ENCODE data around the gene KRTAP10-4. TPM values are rescaled to one million over a fixed set of nuclear protein-coding genes. Genes with fewer than 3 reads are reported as not detected.
"Not testable (repeated sequence)": the region's sequence is repeated elsewhere in the genome, so short reads cannot be mapped to it uniquely, and the experiment has no call there.

KRTAP10-4 gene
- polyA plus RNA-seq, 2 of the 4 experiments (the other 2 are of a cell fraction) = not detected

DNA sequence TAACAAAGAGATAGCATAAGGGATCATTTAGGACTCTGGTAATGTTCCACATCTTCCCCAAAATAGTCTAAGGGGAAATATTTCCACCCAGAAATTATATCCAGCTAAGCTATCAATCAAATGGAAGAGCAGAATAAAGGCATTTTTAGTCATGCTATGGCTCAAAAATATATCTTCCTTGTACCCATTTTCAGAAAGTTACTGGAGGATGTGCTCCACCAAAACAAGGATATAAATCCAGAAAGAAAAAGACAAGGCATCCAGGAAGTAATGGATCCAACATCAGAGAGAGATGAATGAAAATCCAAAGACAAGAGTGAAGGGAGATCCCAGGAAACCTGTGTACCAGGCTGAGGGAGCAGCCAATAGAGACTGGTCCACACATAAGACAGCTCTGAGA, 35.7 kb downstream of the KRTAP10-4 start:
- DNase-seq (ENCODE audit: low read depth in 1 of 2, low spot score in 1 of 2) (no peak), FAIRE-seq (no peak), ATAC-seq (no peak)
- H3K27ac ChIP-seq = no peak overlapping the region
- no peaks in the 10 kb centered on the region for H3K4me1 ChIP-seq
- ChIA-PET CTCF (no interaction called here), POLR2A (no interaction called here)
- TF ChIP-seq ZSCAN20 (CRISPR knock-in tag; IDR thresholded peaks at IDR 0.05) (no peak), HEYL (CRISPR knock-in tag; IDR thresholded peaks at IDR 0.05) (no peak), JUN (IDR thresholded peaks at IDR 0.05) (no peak), CHD4 (IDR thresholded peaks at IDR 0.05; ENCODE audit: borderline replicate concordance) (no peak), CBX8 (IDR thresholded peaks at IDR 0.05) (no peak), NPAS2 (CRISPR knock-in tag; IDR thresholded peaks at IDR 0.05; ENCODE audit: borderline replicate concordance) (no peak), ESRRA (IDR thresholded peaks at IDR 0.05; ENCODE audit: borderline replicate concordance, low read length) (no peak)
- TF ChIP-seq, protein P1, sequence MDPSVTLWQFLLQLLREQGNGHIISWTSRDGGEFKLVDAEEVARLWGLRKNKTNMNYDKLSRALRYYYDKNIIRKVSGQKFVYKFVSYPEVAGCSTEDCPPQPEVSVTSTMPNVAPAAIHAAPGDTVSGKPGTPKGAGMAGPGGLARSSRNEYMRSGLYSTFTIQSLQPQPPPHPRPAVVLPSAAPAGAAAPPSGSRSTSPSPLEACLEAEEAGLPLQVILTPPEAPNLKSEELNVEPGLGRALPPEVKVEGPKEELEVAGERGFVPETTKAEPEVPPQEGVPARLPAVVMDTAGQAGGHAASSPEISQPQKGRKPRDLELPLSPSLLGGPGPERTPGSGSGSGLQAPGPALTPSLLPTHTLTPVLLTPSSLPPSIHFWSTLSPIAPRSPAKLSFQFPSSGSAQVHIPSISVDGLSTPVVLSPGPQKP (IDR thresholded peaks at IDR 0.05; ENCODE audit: low read depth, low read length) = no peak
- TF ChIP-seq, protein P2, sequence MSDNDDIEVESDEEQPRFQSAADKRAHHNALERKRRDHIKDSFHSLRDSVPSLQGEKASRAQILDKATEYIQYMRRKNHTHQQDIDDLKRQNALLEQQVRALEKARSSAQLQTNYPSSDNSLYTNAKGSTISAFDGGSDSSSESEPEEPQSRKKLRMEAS (IDR thresholded peaks at IDR 0.05) = no peak
- H3K9me3 ChIP-seq = peaks cover 5% of the 10 kb centered on the region; the same call in 1 of the 3 replicates
- H3K4me3 ChIP-seq = no peak overlapping the region
- H3K4me2 ChIP-seq = no peak overlapping the region

DNA sequence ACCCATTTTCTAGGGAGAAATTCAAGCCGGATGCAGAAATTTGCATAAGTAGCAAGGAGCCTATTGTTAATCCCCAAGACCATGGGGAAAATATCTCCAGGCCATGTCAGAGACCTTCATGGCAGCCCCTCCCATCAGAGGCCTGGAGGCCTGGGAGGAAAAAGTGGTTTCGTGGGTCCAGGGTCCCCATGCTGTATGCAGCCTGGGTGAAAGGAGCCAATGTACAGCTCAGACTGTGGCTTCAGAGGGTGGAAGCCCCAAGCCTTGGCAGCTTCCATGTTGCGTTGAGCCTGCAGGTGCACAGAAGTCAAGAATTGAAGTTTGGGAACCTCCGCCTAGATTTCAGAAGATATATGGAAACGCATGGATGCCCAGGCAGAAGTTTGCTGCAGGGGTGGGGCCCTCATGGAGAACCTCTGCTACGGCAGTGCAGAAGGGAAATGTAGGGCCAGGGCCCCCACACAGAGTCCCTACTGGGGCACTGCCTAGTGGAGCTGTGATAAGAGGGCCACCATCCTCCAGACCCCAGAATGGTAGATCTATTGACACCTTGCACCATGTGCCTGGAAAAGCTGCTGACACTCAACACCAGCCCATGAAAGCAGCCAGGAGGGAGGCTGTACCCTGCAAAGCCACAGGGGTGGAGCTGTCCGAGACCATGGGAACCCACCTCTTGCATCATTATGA, 36.8 kb downstream of the KRTAP10-4 start:
- CTCF ChIA-PET = not testable (repeated sequence)

DNA sequence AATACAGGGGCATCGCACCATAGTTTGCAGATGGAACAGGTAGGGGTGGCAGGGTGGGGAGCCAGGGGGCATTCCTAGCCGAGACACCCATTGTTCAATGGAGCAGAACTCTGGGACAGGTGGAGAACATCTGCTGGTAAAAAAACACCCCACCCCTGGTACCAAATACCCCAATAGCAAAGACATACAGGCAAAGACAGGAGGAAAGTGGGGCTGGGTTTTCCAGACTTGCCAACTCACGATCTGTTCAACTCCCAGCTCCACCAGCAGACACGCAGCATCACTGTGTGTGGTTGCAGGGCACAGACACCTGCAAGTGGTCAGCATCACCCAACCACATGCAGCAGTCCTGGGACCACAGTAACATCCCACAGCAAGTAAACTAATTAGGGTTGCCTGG, 38.0 kb downstream of the KRTAP10-4 start:
- TF ChIP-seq ZSCAN20 (CRISPR knock-in tag; IDR thresholded peaks at IDR 0.05) = no peak
- H3K27ac ChIP-seq = no peak overlapping the region
- no peak overlapping the region for H3K4me2 ChIP-seq
- FAIRE-seq (no peak), DNase-seq (ENCODE audit: low read depth in 1 of 2, low spot score in 1 of 2) (no peak), ATAC-seq (no peak)
- H3K4me1 ChIP-seq = no peaks in the 10 kb centered on the region
- no peak overlapping the region for H3K4me3 ChIP-seq
- POLR2A ChIA-PET = no interaction called here
- CTCF ChIA-PET = no interaction called here
- H3K9me3 ChIP-seq = peaks cover 5% of the 10 kb centered on the region; the same call in 1 of the 3 replicates
- 21% methylated on average over 4 of the region's 4 CpGs for WGBS (ENCODE audit: missing lambda C conversion rate)

More for the DNA sequence above, 36.8 kb downstream of the KRTAP10-4 start:
- DNase-seq (ENCODE audit: low read depth in 1 of 2, low spot score in 1 of 2); H3K27ac ChIP-seq; ATAC-seq; H3K9me3 ChIP-seq; FAIRE-seq; H3K4me3 ChIP-seq; H3K4me1 ChIP-seq; POLR2A ChIA-PET; H3K4me2 ChIP-seq: not testable (repeated sequence)
- WGBS (ENCODE audit: missing lambda C conversion rate) = 29% methylated on average over 7 of the region's 7 CpGs

DNA sequence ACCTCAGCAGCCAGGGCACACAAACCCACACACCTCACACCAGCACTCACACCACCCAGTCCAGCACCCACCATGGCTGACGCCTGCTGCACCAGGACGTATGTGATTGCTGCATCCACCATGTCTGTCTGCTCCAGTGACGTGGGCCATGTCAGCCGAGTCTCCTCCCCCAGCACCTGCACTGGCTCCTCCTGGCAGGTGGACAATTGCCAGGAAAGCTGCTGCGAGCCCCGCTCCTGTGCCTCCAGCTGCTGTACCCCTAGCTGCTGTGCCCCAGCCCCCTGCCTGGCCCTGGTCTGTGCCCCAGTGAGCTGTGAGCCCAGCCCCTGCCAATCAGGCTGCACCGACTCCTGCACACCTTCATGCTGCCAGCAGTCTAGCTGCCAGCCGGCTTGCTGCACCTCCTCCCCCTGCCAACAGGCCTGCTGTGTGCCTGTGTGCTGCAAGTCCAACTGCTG, 38.5 kb downstream of the KRTAP10-4 start, which contains the start of gene KRTAP10-8:
Gene KRTAP10-8 (plus strand): TSS at position 51 of the 458 bp plus-strand sequence. CDS start 22 bp downstream, at position 73.
- FAIRE-seq = no peak
- 50% methylated on average over 2 of the region's 8 CpGs for WGBS (ENCODE audit: missing lambda C conversion rate)

More for the DNA sequence above, 38.5 kb downstream of the KRTAP10-4 start, which contains the start of gene KRTAP10-8:
- DNase-seq (ENCODE audit: low read depth in 1 of 2, low spot score in 1 of 2) (no peak), ATAC-seq (no peak)
- Histone ChIP-seq H3K4me3 (no peak within 1 kb of the TSS), H3K27ac (no peak within 1 kb of the TSS), H3K4me2 (no peak within 1 kb of the TSS), H3K4me1 (no peaks in the 10 kb centered on the region), H3K9me3 (peaks cover 5% of the 10 kb centered on the region; the same call in 1 of the 3 replicates)
- CTCF ChIA-PET = no interaction called here
- POLR2A ChIA-PET = no interaction called here
- no peak for TF ChIP-seq MAFK (IDR thresholded peaks at IDR 0.05; ENCODE audit: partially characterized antibody)
- no peak for TF ChIP-seq CHD4 (IDR thresholded peaks at IDR 0.05; ENCODE audit: borderline replicate concordance)
- TF ChIP-seq, protein P1 (IDR thresholded peaks at IDR 0.05; ENCODE audit: low read depth, low read length) = no peak
- TF ChIP-seq, protein P3, sequence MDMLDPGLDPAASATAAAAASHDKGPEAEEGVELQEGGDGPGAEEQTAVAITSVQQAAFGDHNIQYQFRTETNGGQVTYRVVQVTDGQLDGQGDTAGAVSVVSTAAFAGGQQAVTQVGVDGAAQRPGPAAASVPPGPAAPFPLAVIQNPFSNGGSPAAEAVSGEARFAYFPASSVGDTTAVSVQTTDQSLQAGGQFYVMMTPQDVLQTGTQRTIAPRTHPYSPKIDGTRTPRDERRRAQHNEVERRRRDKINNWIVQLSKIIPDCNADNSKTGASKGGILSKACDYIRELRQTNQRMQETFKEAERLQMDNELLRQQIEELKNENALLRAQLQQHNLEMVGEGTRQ (IDR thresholded peaks at IDR 0.05) = no peak
- TF ChIP-seq ZC3H11A (IDR thresholded peaks at IDR 0.05) = no peak
- TF ChIP-seq HOXB5 (CRISPR knock-in tag; IDR thresholded peaks at IDR 0.05) = no peak
- no peak for TF ChIP-seq HOXA7 (CRISPR knock-in tag; IDR thresholded peaks at IDR 0.05)

Measured in A549 (cell line).